ENCODE measurements around the gene HSPA1A.
"Not testable (repeated sequence)": the region's sequence is repeated elsewhere in the genome, so short reads cannot be mapped to it uniquely, and the experiment has no call there.

GRCh38 chr6:31801031-31801927 is 14.1 kb upstream of the HSPA1A start:
- not testable (repeated sequence) for TF ChIP-seq TAF1 (IDR thresholded peaks at IDR 0.05; ENCODE audit: borderline replicate concordance, low read depth, low read length); POLR2A (IDR thresholded peaks at IDR 0.05; ENCODE audit: low read depth, low read length)
